T-cell (primary cell): ENCODE measurements around the gene METTL14. TPM values are rescaled to one million over a fixed set of nuclear protein-coding genes. Genes with fewer than 3 reads are reported as not detected.

Experiments used
- ATAC-seq, 4 experiments: fragments of 200-7000 bp in 3 of 4; fragments of 150-1000 bp in 1 of 4; cut with Tn5 transposase; replicated peaks in 1 of 4; 1 replicate in 3 of 4; 2 replicates in 1 of 4; pipeline ENCODE4 v1.10.0; 2021; ENCODE audit warnings: moderate library complexity in 3 of 4, mild to moderate bottlenecking in 2 of 4, moderate number of reproducible peaks in 1 of 4
- CTCF ChIA-PET, 2 donors: fragments of 300-600 bp; sonication (Branson Sonifier 250); formaldehyde crosslinking; loops; one replicate each; lab custom pipeline; 2022; ENCODE audit warnings: antibody characterized with exemption in 2 of 2; lab: Charles Lee
- POLR2A ChIA-PET, 2 donors: fragments of 300-600 bp; sonication (Branson Sonifier 250); formaldehyde crosslinking; loops; one replicate each; lab custom pipeline; 2022; ENCODE audit warnings: antibody characterized with exemption in 2 of 2; lab: Charles Lee
- DNase-seq, 35 experiments: peaks; one replicate each; pipeline versions ENCODE4 v3.0.0 to v3.0.0-alpha.2; 2013 to 2023
- H3K27ac ChIP-seq: one replicate; pipeline ENCODE4 v1.5.1; 2013; ENCODE audit warnings: low read length
- H3K27me3 ChIP-seq, 2 experiments: replicated peaks in 1 of 2; 1 replicate in 1 of 2; 2 replicates in 1 of 2; pipeline versions ENCODE4 v1.6.1 to v1.7.0; 2013; ENCODE audit warnings: low read length in 1 of 2, mixed read lengths in 1 of 2; ENCODE audit not compliant: control insufficient read depth in 2 of 2, insufficient read depth in 2 of 2; ENCODE audit errors: extremely low read depth in 1 of 2
- H3K36me3 ChIP-seq, 2 donors: 1 replicate in 1 of 2; 2 replicates in 1 of 2; pipeline versions ENCODE4 v1.6.1 to v1.7.0; 2013; ENCODE audit warnings: low read length in 1 of 2; ENCODE audit not compliant: control insufficient read depth in 2 of 2, insufficient read depth in 1 of 2; ENCODE audit errors: extremely low read depth in 1 of 2
- H3K4me1 ChIP-seq, 2 experiments: 1 replicate in 1 of 2; 2 replicates in 1 of 2; pipeline versions ENCODE4 v1.6.1 to v1.7.0; 2013; ENCODE audit warnings: low read length in 2 of 2, mixed read lengths in 1 of 2; ENCODE audit not compliant: insufficient read depth in 2 of 2, control insufficient read depth in 1 of 2; ENCODE audit errors: extremely low read depth in 1 of 2
- H3K4me3 ChIP-seq, 2 donors: 1 replicate in 1 of 2; 2 replicates in 1 of 2; pipeline versions ENCODE4 v1.5.1 to v1.7.0; 2013; ENCODE audit warnings: mild to moderate bottlenecking in 2 of 2, low read length in 1 of 2, moderate library complexity in 1 of 2; ENCODE audit not compliant: control insufficient read depth in 1 of 2; ENCODE audit errors: extremely low read depth in 1 of 2
- H3K9me3 ChIP-seq: 2 replicates; pipeline ENCODE4 v1.7.0; 2013
- H3K27ac Mint-ChIP-seq, 2 donors: one replicate each; pipeline ENCODE4 v1.8.0; 2020 to 2021; ENCODE audit warnings: mild to moderate bottlenecking in 2 of 2, mixed read lengths in 2 of 2
- H3K27me3 Mint-ChIP-seq, 2 donors: one replicate each; pipeline ENCODE4 v1.8.0; 2021 to 2022; ENCODE audit warnings: mixed read lengths in 2 of 2
- H3K36me3 Mint-ChIP-seq: one replicate; pipeline ENCODE4 v1.8.0; 2021; ENCODE audit warnings: mixed read lengths
- H3K4me1 Mint-ChIP-seq, 3 donors: one replicate each; pipeline ENCODE4 v1.8.0; 2020 to 2022; ENCODE audit warnings: mixed read lengths in 3 of 3, mild to moderate bottlenecking in 1 of 3
- H3K4me3 Mint-ChIP-seq, 3 donors: one replicate each; pipeline ENCODE4 v1.8.0; 2020 to 2022; ENCODE audit warnings: mild to moderate bottlenecking in 3 of 3, mixed read lengths in 3 of 3, moderate library complexity in 3 of 3
- H3K9me3 Mint-ChIP-seq, 3 donors: one replicate each; pipeline ENCODE4 v1.8.0; 2020 to 2022; ENCODE audit warnings: mixed read lengths in 3 of 3
- WGBS: methylation state at CpG from one replicate; pipeline ENCODE4 v1.1.5; 2013; ENCODE audit warnings: missing lambda C conversion rate; ENCODE audit not compliant: insufficient coverage; 5-methylcytosine and 5-hydroxymethylcytosine counted together
- total RNA-seq, 35 experiments: library from RNA in 6 of 35; stranded (reverse) in 6 of 35; fragments of 120-200 nt in 1 of 35; gene quantifications; one replicate each; pipeline versions ENCODE4 v1.2.1 to v1.2.4 and lab custom pipeline; 2013 to 2026

Gene METTL14
- total RNA-seq, 5 donors from 2014 or later (not counting 1 experiment from before 2014, with no cell fraction given) = 39.4 to 53.8 (median 48.9) TPM

DNA sequence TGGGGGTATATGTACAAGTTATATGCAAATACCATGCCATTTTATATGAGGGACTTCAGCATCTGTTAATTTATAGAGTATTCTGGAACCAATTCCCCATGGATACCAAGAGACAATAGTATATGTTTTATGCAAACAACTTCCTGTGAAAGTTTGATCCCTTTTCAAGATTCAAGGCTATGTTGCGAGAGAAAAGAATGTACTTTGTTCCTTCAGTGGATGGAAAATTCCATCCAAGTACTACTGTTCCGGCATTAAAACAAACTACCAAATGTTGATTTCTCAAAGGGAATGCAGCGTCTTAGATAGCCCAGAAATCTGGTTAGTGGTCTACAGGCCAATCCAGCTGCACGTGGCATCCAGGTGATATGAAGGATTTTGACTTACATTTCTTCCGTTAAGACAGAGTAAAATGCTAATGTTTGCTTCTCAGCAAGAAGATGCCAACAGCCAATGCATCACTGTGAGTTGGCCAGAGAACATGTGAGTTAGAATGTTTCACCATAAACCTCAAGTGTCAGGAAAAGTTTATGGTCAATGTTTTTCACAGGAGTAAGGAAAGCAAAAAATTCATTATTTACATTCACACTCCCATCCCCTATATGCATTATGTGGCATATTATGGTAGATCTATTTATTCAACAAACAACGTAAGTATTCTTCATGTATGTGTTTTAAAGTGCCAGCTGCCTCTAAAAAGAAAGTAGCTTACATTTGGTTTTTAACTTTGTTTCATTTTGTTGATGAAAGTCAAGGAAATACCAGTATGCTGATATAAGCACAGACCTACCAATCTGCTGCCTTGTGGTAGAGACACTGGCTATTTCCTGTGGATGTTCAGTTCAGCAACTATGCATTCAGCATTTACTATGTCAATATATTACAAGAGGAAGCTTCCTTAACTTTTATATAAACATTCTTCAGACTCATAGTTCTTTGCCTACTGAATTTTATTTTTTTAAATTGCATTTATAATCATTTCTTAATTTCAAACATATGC lies 44.4 kb downstream of the METTL14 start:
- ChIA-PET POLR2A (no interaction called here), CTCF (interaction anchor here (0.7 to 1.4 kb wide), 2 partner anchors 12 to 47 kb away, joined by 3 read pairs; no protein-coding TSS in a partner anchor)
- Histone ChIP-seq H3K4me3 (no peak overlapping the region), H3K27me3 (no peaks in the 10 kb centered on the region), H3K4me1 (peaks cover 0 to 11% of the 10 kb centered on the region in 2 experiments), H3K27ac (peak overlapping the region; percentile 6), H3K9me3 (no peaks in the 10 kb centered on the region), H3K36me3 (peaks cover 0 to 42% of the 10 kb centered on the region in 2 donors)
- peak overlapping the region; percentile 62 to 80 for H3K27ac Mint-ChIP-seq
- peaks cover 56% of the 10 kb centered on the region for H3K36me3 Mint-ChIP-seq
- 88% methylated on average over 3 of the region's 6 CpGs for WGBS
- ATAC-seq (peak; percentile 58 to 99 (median 86)), DNase-seq (peak in 2 of 35 experiments; percentile 4 to 26)
- peaks cover 16 to 18% (median 17%) of the 10 kb centered on the region in 3 donors for H3K4me1 Mint-ChIP-seq
- H3K4me3 Mint-ChIP-seq = peak overlapping the region in 1 of 3 donors; percentile 18
- H3K27me3 Mint-ChIP-seq = no peaks in the 10 kb centered on the region
- no peaks in the 10 kb centered on the region for H3K9me3 Mint-ChIP-seq

DNA sequence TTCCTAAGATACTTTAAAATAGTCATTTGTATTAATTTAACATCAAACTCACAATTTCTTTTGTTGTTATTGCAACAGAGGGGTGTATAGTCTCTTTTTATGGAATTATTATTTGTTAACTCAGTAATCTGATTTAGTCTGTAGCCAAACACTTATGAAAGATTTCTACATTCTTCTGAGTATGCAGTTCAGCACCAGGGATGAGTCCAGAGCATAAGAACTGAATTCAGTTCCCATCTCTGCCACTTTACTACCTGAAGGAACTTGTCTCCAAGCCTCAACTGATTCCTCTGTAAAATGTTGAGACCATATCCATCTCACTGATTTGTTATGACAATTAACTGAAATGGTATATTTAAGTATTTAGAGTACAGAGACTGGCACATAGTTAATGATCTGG lies 45.5 kb downstream of the METTL14 start:
- CTCF ChIA-PET = interaction anchor here in 1 of 2 donors (1.4 kb wide), 1 partner anchor 11 kb away, joined by 3 read pairs; no protein-coding TSS in a partner anchor
- Mint-ChIP-seq H3K27me3 (no peaks in the 10 kb centered on the region), H3K36me3 (peaks cover 53% of the 10 kb centered on the region), H3K27ac (peak overlapping the region; percentile 62 to 80), H3K4me3 (no peak overlapping the region), H3K9me3 (no peaks in the 10 kb centered on the region), H3K4me1 (peaks cover 16 to 18% (median 17%) of the 10 kb centered on the region in 3 donors)
- ATAC-seq (no peak), DNase-seq (no peak)
- POLR2A ChIA-PET = no interaction called here
- Histone ChIP-seq H3K36me3 (peaks cover 0 to 31% of the 10 kb centered on the region in 2 donors), H3K27me3 (no peaks in the 10 kb centered on the region), H3K27ac (no peak overlapping the region), H3K9me3 (no peaks in the 10 kb centered on the region), H3K4me3 (no peak overlapping the region), H3K4me1 (peaks cover 0 to 11% of the 10 kb centered on the region in 2 experiments)

GRCh38 chr4:118732591-118733330 lies 47.6 kb downstream of the METTL14 start:
- peaks cover 0 to 25% of the 10 kb centered on the region in 2 donors for H3K36me3 ChIP-seq

GRCh38 chr4:118734491-118735205 lies 49.5 kb downstream of the METTL14 start:
- no CpG with 5 or more reads among the region's 7 CpGs for WGBS
- Mint-ChIP-seq H3K36me3 (peaks cover 51% of the 10 kb centered on the region), H3K4me1 (peaks cover 11 to 14% (median 12%) of the 10 kb centered on the region in 3 donors), H3K4me3 (no peak overlapping the region), H3K27ac (no peak overlapping the region), H3K27me3 (no peaks in the 10 kb centered on the region), H3K9me3 (no peaks in the 10 kb centered on the region)
- peaks cover 0 to 7% of the 10 kb centered on the region in 2 experiments for H3K4me1 ChIP-seq
- ATAC-seq = no peak
- CTCF ChIA-PET = interaction anchor here in 1 of 2 donors (0.7 kb wide), 1 partner anchor 9 kb away, joined by 3 read pairs; no protein-coding TSS in a partner anchor
- H3K36me3 ChIP-seq = peaks cover 3 to 29% of the 10 kb centered on the region in 2 donors
- DNase-seq = no peak
- POLR2A ChIA-PET = no interaction called here
- H3K27me3 ChIP-seq = no peaks in the 10 kb centered on the region
- H3K4me3 ChIP-seq = no peak overlapping the region
- H3K9me3 ChIP-seq = no peaks in the 10 kb centered on the region
- H3K27ac ChIP-seq = no peak overlapping the region

More at GRCh38 chr4:118732591-118733330, 47.6 kb downstream of the METTL14 start:
- Histone ChIP-seq H3K9me3 (no peaks in the 10 kb centered on the region), H3K4me1 (peaks cover 0 to 11% of the 10 kb centered on the region in 2 experiments), H3K27me3 (no peaks in the 10 kb centered on the region), H3K4me3 (no peak overlapping the region), H3K27ac (no peak overlapping the region)
- Mint-ChIP-seq H3K4me1 (peaks cover 16 to 18% (median 17%) of the 10 kb centered on the region in 3 donors), H3K27ac (no peak overlapping the region), H3K9me3 (no peaks in the 10 kb centered on the region), H3K4me3 (no peak overlapping the region), H3K36me3 (peaks cover 51% of the 10 kb centered on the region), H3K27me3 (no peaks in the 10 kb centered on the region)
- ChIA-PET POLR2A (no interaction called here), CTCF (no interaction called here)
- DNase-seq (no peak), ATAC-seq (no peak)
- WGBS = 100% methylated on average over 2 of the region's 3 CpGs

DNA sequence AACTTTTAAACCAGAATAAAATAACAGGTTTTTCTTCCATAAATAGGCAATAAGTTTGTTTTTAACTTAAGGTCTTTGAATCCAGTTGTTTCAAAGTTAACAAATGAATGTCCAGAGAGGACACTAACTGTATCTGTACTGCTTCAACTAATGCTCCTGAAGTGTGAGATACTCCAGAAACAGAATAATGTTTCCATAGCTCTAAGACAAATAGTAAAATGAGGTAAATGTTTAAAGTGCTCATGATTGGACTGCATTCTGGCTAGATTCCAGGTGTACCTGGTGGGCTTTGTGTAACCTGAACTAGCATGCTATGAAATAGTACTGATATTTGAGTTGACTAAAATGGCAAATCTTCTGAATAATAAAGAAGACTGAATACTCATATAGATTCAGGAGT lies 51.7 kb downstream of the METTL14 start:
- Mint-ChIP-seq H3K4me1 (no peaks in the 10 kb centered on the region), H3K27ac (no peak overlapping the region), H3K9me3 (no peaks in the 10 kb centered on the region), H3K27me3 (no peaks in the 10 kb centered on the region), H3K36me3 (peaks cover 47% of the 10 kb centered on the region), H3K4me3 (no peak overlapping the region)
- Histone ChIP-seq H3K4me1 (no peaks in the 10 kb centered on the region), H3K4me3 (no peak overlapping the region), H3K9me3 (no peaks in the 10 kb centered on the region), H3K27me3 (no peaks in the 10 kb centered on the region), H3K36me3 (peaks cover 3 to 34% of the 10 kb centered on the region in 2 donors), H3K27ac (no peak overlapping the region)
- ATAC-seq (no peak), DNase-seq (no peak)
- CTCF ChIA-PET = no interaction called here
- POLR2A ChIA-PET = no interaction called here
